HG03520 (cell line): ENCODE results near the gene SYCP2L.
A peak's percentile ranks its signal among the peaks of the same experiment; 100 is the strongest.
"Not testable (repeated sequence)": the region's sequence is repeated elsewhere in the genome, so short reads cannot be mapped to it uniquely, and the experiment has no call there.

ENCODE experiments used
- ATAC-seq: cut with Tn5 transposase; IDR thresholded peaks from one replicate; pipeline ENCODE4 v1.9.1; 2021; ENCODE audit warnings: mild to moderate bottlenecking, moderate library complexity; ENCODE audit not compliant: unreplicated experiment

Gene SYCP2L

GRCh38 chr6:10954590-10955010, 67.7 kb downstream of the SYCP2L start:
- ATAC-seq, result peak; percentile 90

- ATAC-seq, result no peak
Observed at GRCh38 chr6:10956776-10957175, 69.9 kb downstream of the SYCP2L start.

- ATAC-seq, result no peak
Observed at GRCh38 chr6:10957414-10957886, 70.6 kb downstream of the SYCP2L start.

- ATAC-seq, result no peak
Observed at GRCh38 chr6:10960171-10960570, 73.3 kb downstream of the SYCP2L start.

GRCh38 chr6:10961837-10962236, 75.0 kb downstream of the SYCP2L start:
- no peak for ATAC-seq

GRCh38 chr6:10962673-10963072, 75.8 kb downstream of the SYCP2L start:
- no peak for ATAC-seq

- no peak for ATAC-seq
Observed at GRCh38 chr6:10963113-10963512, 76.3 kb downstream of the SYCP2L start.

GRCh38 chr6:10964684-10965083, 77.8 kb downstream of the SYCP2L start:
- peak; percentile 89 for ATAC-seq

GRCh38 chr6:10968776-10969175, 81.9 kb downstream of the SYCP2L start:
- ATAC-seq, result no peak

- no peak for ATAC-seq
Observed at GRCh38 chr6:10970731-10971130, 83.9 kb downstream of the SYCP2L start.

GRCh38 chr6:10972196-10972595, 85.3 kb downstream of the SYCP2L start:
- no peak for ATAC-seq

GRCh38 chr6:10976571-10976970, 89.7 kb downstream of the SYCP2L start:
- ATAC-seq, result no peak

GRCh38 chr6:10977231-10977968, 90.5 kb downstream of the SYCP2L start:
- ATAC-seq, result no peak

GRCh38 chr6:10979603-10980002, 92.8 kb downstream of the SYCP2L start:
- ATAC-seq, result no peak

GRCh38 chr6:10981409-10981808, 94.6 kb downstream of the SYCP2L start:
- ATAC-seq, result no peak

GRCh38 chr6:10984959-10985358, 98.1 kb downstream of the SYCP2L start:
- not testable (repeated sequence) for ATAC-seq

GRCh38 chr6:10989587-10989986, 102.7 kb downstream of the SYCP2L start:
- ATAC-seq, result no peak

- ATAC-seq, result no peak
Observed at GRCh38 chr6:10991115-10991514, 104.3 kb downstream of the SYCP2L start.

GRCh38 chr6:10993896-10994295, 107.0 kb downstream of the SYCP2L start:
- no peak for ATAC-seq

- ATAC-seq, result no peak
Observed at GRCh38 chr6:10995114-10995707, 108.4 kb downstream of the SYCP2L start.

GRCh38 chr6:10999994-11000393, 113.1 kb downstream of the SYCP2L start:
- ATAC-seq, result no peak

GRCh38 chr6:11002176-11002575, 115.3 kb downstream of the SYCP2L start:
- ATAC-seq, result no peak
